Stimulated activated CD4-positive, alpha-beta T cell treated with anti-CD3 and anti-CD28 coated beads, Interleukin-15, amount 100 ng/mL, for 1 hour (primary cell): ENCODE results near the gene OR52H1.

Source experiments
- DNase-seq, 2 donors: peaks; one replicate each; pipeline ENCODE4 v3.0.0-alpha.2; 2020; ENCODE audit warnings: low read depth in 1 of 2, low spot score in 1 of 2

The OR52H1 gene

GRCh38 chr11:5534046-5534445 is 14.3 kb downstream of the OR52H1 start:
- DNase-seq, result no peak

GRCh38 chr11:5531053-5531831 is 17.1 kb downstream of the OR52H1 start:
- DNase-seq, result no peak

- DNase-seq, result no peak
Measured at GRCh38 chr11:5528495-5528894, 19.8 kb downstream of the OR52H1 start.

GRCh38 chr11:5527716-5528115 is 20.6 kb downstream of the OR52H1 start:
- DNase-seq, result no peak

GRCh38 chr11:5524756-5525155 is 23.6 kb downstream of the OR52H1 start:
- DNase-seq, result no peak

GRCh38 chr11:5522308-5522707 is 26.0 kb downstream of the OR52H1 start:
- DNase-seq, result no peak

- no peak for DNase-seq
Measured at GRCh38 chr11:5521540-5521939, 26.8 kb downstream of the OR52H1 start.

- DNase-seq, result no peak
Measured at GRCh38 chr11:5516599-5516998, 31.7 kb downstream of the OR52H1 start, which contains the start of gene UBQLNL. Gene UBQLNL, minus strand, starts transcription at chr11:5516699. Its CDS starts 258 bp downstream, at chr11:5516441.

- DNase-seq, result no peak
Measured at GRCh38 chr11:5514841-5515240, 33.5 kb downstream of the OR52H1 start.

GRCh38 chr11:5509803-5510202 is 38.5 kb downstream of the OR52H1 start, which contains the start of gene UBQLN3:
Gene UBQLN3, minus strand, starts transcription at chr11:5509957. Its CDS starts 399 bp downstream, at chr11:5509558.
- DNase-seq, result no peak

GRCh38 chr11:5508605-5509004 is 39.7 kb downstream of the OR52H1 start:
- DNase-seq, result no peak

- no peak for DNase-seq
Measured at GRCh38 chr11:5507933-5508305, 40.4 kb downstream of the OR52H1 start.

- DNase-seq, result no peak
Measured at GRCh38 chr11:5507177-5507932, 41.0 kb downstream of the OR52H1 start.

- DNase-seq, result no peak
Measured at GRCh38 chr11:5505363-5506048, 42.8 kb downstream of the OR52H1 start.

- DNase-seq, result no peak
Measured at GRCh38 chr11:5504403-5504921, 43.9 kb downstream of the OR52H1 start.

- no peak for DNase-seq
Measured at GRCh38 chr11:5500393-5500801, 47.9 kb downstream of the OR52H1 start.

GRCh38 chr11:5499671-5500070 is 48.7 kb downstream of the OR52H1 start:
- no peak for DNase-seq
